HAP-1 (cell line): ENCODE measurements around the gene FKBP2.

ENCODE experiments used
- DNase-seq, 2 experiments: peaks; one replicate each; pipeline ENCODE4 v3.0.0-alpha.2; 2016 to 2020; ENCODE audit warnings: low spot score in 2 of 2
- H3K27me3 ChIP-seq: fragments of 250-450 bp; sonication (Bioruptor Pico); 2 replicates; pipeline ENCODE4 v1.5.1; 2020; ENCODE audit warnings: low read depth, mild to moderate bottlenecking, moderate library complexity
- H3K36me3 ChIP-seq: fragments of 250-450 bp; sonication (Bioruptor Pico); replicated peaks from 2 replicates; pipeline ENCODE4 v1.5.1; 2020; ENCODE audit warnings: mild to moderate bottlenecking
- H3K4me1 ChIP-seq: fragments of 250-450 bp; sonication (Bioruptor Pico); 2 replicates; pipeline ENCODE4 v1.5.1; 2020; ENCODE audit warnings: mild to moderate bottlenecking
- H3K4me3 ChIP-seq: fragments of 250-450 bp; sonication (Bioruptor Pico); 2 replicates; pipeline ENCODE4 v1.5.1; 2020; ENCODE audit warnings: mild to moderate bottlenecking, moderate library complexity
- H3K9me3 ChIP-seq: fragments of 250-450 bp; sonication (Bioruptor Pico); 2 replicates; pipeline ENCODE4 v1.5.1; 2020; ENCODE audit warnings: mild to moderate bottlenecking, moderate library complexity
- in situ Hi-C: fragments of 300-500 bp; cut with MboI; formaldehyde crosslinking; loops from 3 replicates; pipeline ENCODE4 v1.14.3; 2020; ENCODE audit warnings: low sequenced_read_pairs, inconsistent platforms, mixed read lengths

FKBP2 gene

GRCh38 chr11:64224891-64225607, 15.8 kb upstream of the FKBP2 start:
- H3K36me3 ChIP-seq = peaks cover 13% of the 10 kb centered on the region
- DNase-seq = no peak
- H3K4me3 ChIP-seq = peak overlapping the region; percentile 79
- H3K9me3 ChIP-seq = no peaks in the 10 kb centered on the region
- in situ Hi-C loops = no loop called here
- no peaks in the 10 kb centered on the region for H3K27me3 ChIP-seq
- H3K4me1 ChIP-seq = peaks cover 6% of the 10 kb centered on the region; the same call in 1 of the 2 replicates

DNA sequence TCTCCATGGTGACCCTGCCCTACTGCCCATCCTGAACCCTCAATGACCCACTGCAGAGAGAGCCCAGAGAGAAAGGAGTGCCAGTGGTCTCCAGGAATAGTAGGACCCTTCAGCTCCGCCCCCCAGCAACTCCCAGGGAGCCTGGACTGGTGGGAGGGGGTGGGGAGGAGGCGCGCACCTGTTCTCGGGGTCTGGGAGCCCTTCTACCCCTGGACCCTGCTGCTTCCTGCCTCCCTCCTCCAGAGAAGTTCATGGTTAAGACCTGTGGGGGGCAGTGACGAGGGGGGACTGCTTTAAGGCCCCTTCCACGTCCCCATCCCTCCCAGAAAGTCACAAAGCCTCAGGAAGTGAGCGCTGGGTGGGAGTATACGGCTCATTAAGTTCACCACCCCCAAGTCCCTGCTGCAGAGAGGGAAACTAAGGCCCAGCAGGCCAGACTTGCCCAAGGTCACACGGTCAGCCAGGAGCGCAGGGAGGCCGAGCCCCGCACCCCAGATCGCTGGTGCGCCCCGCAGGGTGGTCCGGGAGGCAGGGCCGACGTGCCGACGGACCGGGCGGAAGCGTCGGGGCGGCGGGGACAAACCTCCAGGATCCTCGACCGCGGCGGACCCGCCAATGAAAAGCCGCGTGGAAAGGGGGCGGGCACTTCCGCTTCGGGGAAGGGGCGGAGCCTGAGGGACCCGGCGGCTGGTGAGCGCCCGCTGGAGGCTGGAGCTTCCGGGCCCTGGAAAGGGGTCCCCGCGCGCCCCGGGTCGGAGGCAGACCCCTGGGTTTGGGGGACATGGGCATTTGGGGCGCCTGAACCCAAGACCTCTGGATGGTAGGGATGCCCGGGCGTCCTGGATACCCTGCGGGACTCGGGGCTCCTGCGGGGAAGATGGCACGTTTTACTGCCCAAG, 15.0 kb upstream of the FKBP2 start, which contains the start of the genes NUDT22 and TRPT1:
Gene NUDT22 (plus strand): TSS at position 667 of the 899 bp plus-strand sequence. CDS start 379 bp downstream, outside the sequence.
Gene TRPT1 (minus strand): TSS at position 579 of the 899 bp plus-strand sequence. CDS start 326 bp downstream, at position 253.
- in situ Hi-C loops = no loop called here

DNA sequence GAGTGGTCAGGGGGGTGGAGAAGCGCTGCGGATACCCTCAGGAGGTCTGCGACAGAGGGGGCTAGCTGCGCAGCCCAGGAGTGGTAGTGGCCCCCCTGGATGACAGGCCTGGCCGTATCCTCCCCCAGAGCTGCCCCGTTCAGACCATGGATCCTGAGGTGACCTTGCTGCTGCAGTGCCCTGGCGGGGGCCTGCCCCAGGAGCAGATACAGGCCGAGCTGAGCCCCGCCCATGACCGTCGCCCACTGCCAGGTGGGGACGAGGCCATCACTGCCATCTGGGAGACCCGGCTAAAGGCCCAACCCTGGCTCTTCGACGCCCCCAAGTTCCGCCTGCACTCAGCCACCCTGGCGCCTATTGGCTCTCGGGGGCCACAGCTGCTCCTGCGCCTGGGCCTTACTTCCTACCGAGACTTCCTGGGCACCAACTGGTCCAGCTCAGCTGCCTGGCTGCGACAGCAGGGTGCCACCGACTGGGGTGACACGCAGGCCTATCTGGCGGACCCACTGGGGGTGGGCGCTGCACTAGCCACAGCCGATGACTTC, 14.3 kb upstream of the FKBP2 start:
- Histone ChIP-seq H3K4me3 (peak overlapping the region; percentile 79), H3K4me1 (peaks cover 6% of the 10 kb centered on the region; the same call in 1 of the 2 replicates), H3K9me3 (no peaks in the 10 kb centered on the region), H3K36me3 (peaks cover 9% of the 10 kb centered on the region), H3K27me3 (no peaks in the 10 kb centered on the region)
- in situ Hi-C loops = no loop called here
- DNase-seq = peak in 1 of 2 experiments; percentile 54

More for the DNA sequence above, 15.0 kb upstream of the FKBP2 start, which contains the start of the genes NUDT22 and TRPT1:
- H3K36me3 ChIP-seq = peaks cover 13% of the 10 kb centered on the region
- no peaks in the 10 kb centered on the region for H3K9me3 ChIP-seq
- DNase-seq = peak; percentile 86 to 95
- peak within 1 kb of the TSS; percentile 79 for H3K4me3 ChIP-seq
- no peaks in the 10 kb centered on the region for H3K27me3 ChIP-seq
- peaks cover 6% of the 10 kb centered on the region; the same call in 1 of the 2 replicates for H3K4me1 ChIP-seq

GRCh38 chr11:64227405-64227956, 13.4 kb upstream of the FKBP2 start:
- Histone ChIP-seq H3K9me3 (no peaks in the 10 kb centered on the region), H3K36me3 (peaks cover 9% of the 10 kb centered on the region), H3K4me1 (peaks cover 6% of the 10 kb centered on the region; the same call in 1 of the 2 replicates), H3K4me3 (peak overlapping the region; percentile 79), H3K27me3 (no peaks in the 10 kb centered on the region)
- no peak for DNase-seq
- in situ Hi-C loops = no loop called here

- Histone ChIP-seq H3K36me3 (no peaks in the 10 kb centered on the region), H3K4me1 (peaks cover 13% of the 10 kb centered on the region), H3K4me3 (no peak overlapping the region), H3K27me3 (no peaks in the 10 kb centered on the region), H3K9me3 (no peaks in the 10 kb centered on the region)
- no peak for DNase-seq
- in situ Hi-C loops = no loop called here
Observed at GRCh38 chr11:64229090-64229743, 11.7 kb upstream of the FKBP2 start.

DNA sequence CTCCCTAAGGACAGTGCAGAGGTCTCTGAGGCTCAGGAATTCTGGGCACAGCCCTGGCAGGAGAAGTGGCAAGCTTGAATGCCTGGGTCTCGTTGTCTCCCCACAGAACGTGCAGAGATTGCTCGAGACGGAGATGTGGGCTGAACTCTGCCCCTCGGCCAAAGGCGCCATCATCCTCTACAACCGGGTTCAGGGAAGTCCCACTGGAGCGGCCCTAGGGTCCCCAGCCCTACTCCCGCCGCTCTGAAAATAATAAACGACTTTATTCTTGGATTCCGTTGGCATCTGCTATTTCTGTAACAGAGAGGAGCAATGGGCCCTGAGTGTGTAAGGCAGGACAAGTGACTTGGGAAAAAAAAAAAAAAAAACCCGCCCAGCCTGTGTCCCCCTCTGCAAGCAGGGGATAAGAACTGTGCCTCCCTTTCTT, 11.1 kb upstream of the FKBP2 start:
- H3K36me3 ChIP-seq = no peaks in the 10 kb centered on the region
- H3K4me3 ChIP-seq = peak overlapping the region; percentile 76
- in situ Hi-C loops = no loop called here
- no peaks in the 10 kb centered on the region for H3K9me3 ChIP-seq
- no peak for DNase-seq
- no peaks in the 10 kb centered on the region for H3K27me3 ChIP-seq
- peaks cover 13% of the 10 kb centered on the region for H3K4me1 ChIP-seq

DNA sequence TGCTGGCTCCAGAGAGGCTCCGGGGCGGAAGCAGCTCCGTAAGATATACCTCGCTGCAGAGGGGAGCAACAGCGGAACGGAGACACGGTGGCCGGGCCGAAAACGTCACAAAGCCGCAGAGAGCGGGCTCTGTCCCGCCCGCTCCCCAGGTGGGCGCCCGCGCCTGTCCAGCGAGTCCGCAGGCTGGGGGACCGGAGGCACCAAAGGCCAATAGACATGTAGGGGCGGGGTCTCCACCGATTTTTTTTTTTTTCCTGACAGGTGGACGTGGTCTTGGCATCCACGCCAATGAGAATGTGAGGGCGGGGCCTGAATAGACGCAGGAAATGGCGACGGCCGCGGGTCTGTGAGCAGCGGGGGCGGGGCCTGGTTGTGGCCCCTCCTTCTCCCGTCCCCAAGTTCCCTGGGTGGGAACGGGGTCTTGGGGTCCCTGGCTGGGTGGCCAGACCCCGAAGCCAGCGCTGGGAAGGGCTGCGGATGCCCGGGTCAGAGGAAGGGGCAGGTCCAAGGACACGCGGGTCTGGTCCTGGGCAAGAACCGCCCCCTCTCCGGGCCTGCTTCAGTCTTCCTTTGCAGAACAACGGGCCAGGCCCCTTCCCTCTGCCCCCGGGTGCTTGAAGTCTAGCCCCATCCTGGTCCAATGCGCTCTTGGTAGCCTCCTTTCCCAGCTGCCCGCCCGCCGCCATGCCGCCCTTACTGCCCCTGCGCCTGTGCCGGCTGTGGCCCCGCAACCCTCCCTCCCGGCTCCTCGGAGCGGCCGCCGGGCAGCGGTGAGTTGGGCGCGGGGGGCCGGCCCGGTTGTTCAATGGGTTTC, 10.5 kb upstream of the FKBP2 start, which contains the start of gene DNAJC4:
Gene DNAJC4 (plus strand): TSS at position 378 of the 814 bp plus-strand sequence. CDS start 307 bp downstream, at position 685.
- in situ Hi-C loops = no loop called here
- H3K36me3 ChIP-seq = no peaks in the 10 kb centered on the region
- peaks cover 13% of the 10 kb centered on the region for H3K4me1 ChIP-seq
- H3K27me3 ChIP-seq = no peaks in the 10 kb centered on the region
- peak within 1 kb of the TSS; percentile 76 for H3K4me3 ChIP-seq
- DNase-seq = peak; percentile 91 to 97
- H3K9me3 ChIP-seq = no peaks in the 10 kb centered on the region

- Histone ChIP-seq H3K36me3 (no peaks in the 10 kb centered on the region; the same call in 1 of the 2 replicates), H3K4me1 (peaks cover 14% of the 10 kb centered on the region), H3K27me3 (no peaks in the 10 kb centered on the region), H3K4me3 (peak overlapping the region; percentile 76), H3K9me3 (no peaks in the 10 kb centered on the region)
- DNase-seq = no peak
- in situ Hi-C loops = no loop called here
Observed at GRCh38 chr11:64230985-64231365, 9.9 kb upstream of the FKBP2 start.

DNA sequence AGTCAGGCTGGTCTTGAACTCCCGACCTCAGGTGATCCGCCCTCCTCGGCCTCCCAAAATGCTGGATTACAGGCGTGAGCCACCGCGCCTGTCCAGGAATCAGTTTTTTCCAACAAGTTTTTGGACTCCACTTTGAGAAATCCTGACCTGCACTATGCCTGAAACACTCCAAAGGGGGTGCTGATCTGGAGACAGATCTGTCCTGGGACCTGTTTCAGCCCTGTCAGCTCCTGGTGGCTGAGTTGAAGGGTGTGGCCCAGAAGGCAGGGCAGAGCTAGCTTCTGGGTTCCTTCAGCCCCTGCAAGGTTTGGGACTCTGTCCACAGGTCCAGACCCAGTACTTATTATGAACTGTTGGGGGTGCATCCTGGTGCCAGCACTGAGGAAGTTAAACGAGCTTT, 9.3 kb upstream of the FKBP2 start:
- in situ Hi-C loops = no loop called here
- DNase-seq = no peak
- Histone ChIP-seq H3K9me3 (no peaks in the 10 kb centered on the region), H3K4me1 (peaks cover 14% of the 10 kb centered on the region), H3K4me3 (no peak overlapping the region), H3K27me3 (no peaks in the 10 kb centered on the region), H3K36me3 (no peaks in the 10 kb centered on the region; the same call in 1 of the 2 replicates)

DNA sequence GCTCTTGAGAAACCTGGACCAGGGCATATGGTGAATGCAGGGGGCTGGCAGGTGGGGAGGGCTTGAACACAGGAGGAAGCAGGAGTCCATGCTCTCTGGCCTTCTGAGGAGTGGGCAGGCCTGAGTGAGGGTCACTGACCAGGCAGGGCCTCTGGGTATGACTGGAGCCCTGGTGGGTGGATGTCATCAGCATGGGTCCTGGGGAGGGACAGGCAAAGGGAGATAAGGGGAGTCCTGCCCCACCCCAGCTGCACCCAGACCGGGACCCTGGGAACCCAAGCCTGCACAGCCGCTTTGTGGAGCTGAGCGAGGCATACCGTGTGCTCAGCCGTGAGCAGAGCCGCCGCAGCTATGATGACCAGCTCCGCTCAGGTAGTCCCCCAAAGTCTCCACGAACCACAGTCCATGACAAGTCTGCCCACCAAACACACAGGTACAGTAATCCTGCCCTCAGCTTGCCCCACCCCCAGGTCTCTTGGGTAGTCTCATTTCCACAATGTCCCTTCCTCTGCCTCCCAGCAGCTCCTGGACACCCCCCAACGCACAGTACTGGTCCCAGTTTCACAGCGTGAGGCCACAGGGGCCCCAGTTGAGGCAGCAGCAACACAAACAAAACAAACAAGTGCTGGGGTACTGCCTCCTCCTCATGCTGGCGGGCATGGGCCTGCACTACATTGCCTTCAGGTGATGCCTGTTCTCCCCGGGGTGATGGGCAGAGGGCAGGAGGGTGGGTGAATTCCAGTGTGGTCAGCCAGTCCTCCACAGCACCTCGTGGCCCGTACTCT, 8.5 kb upstream of the FKBP2 start:
- peaks cover 14% of the 10 kb centered on the region for H3K4me1 ChIP-seq

DNA sequence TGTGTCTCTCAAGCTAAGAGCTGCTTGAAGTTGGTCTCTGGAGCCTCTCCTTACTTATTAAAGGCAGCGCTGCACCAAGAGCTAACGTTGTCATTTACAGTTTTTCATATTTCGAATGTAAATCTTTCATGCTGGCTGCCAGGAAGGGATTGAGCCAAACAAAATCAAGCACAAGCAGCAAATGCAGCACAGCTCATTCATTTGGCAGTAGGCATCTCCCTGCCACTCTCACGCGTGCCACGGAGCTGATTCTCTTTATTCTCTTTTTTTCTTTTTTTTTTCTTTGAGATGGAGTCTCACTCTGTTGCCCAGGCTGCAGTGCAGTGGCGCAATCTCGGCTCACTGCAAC, 8.0 kb upstream of the FKBP2 start:
- H3K4me3 ChIP-seq = no peak overlapping the region
- H3K27me3 ChIP-seq = no peaks in the 10 kb centered on the region
- peaks cover 14% of the 10 kb centered on the region for H3K4me1 ChIP-seq
- peaks cover 8% of the 10 kb centered on the region for H3K36me3 ChIP-seq
- in situ Hi-C loops = no loop called here
- DNase-seq = no peak
- H3K9me3 ChIP-seq = no peaks in the 10 kb centered on the region

More for the DNA sequence above, 8.5 kb upstream of the FKBP2 start:
- in situ Hi-C loops = no loop called here
- H3K36me3 ChIP-seq = peaks cover 3% of the 10 kb centered on the region
- no peak overlapping the region for H3K4me3 ChIP-seq
- H3K9me3 ChIP-seq = no peaks in the 10 kb centered on the region
- H3K27me3 ChIP-seq = no peaks in the 10 kb centered on the region
- DNase-seq = no peak
